Measurements from ENCODE around the gene CLPSL1. TPM values are rescaled to one million over a fixed set of nuclear protein-coding genes. Genes with fewer than 3 reads are reported as not detected.

Gene CLPSL1
- total and polyA plus RNA-seq, 2 donors (not counting 3 experiments of a cell fraction or from before 2014, with no cell fraction given) = not detected

DNA sequence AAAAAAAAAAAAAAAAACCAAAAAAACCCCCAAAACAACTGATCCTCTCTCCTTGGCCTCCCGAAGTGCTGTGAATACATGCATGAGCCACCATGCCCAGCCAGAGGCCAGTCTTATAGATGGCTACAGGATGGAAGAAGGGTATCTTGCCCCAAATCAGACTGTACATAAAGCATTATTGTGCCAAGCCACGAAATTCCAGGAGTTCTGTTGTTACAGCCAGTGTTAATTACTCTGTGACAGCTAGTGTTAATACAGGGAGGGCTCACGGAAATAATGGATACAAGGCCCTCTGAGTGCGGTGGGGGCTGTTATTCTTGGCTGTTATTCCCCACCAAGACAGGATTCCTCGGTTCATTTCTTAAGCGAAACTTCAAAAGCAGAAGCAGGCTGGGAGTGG lies 5.8 kb upstream of the CLPSL1 start:
- no peak overlapping the region for H3K27ac ChIP-seq (ENCODE audit: insufficient read depth, low read depth, low read length)
- POLR2A ChIA-PET = no interaction called here
- DNase-seq (ENCODE audit: low read depth, low spot score) (peak; percentile 18), FAIRE-seq (peak; percentile 8)
- H3K27me3 ChIP-seq (ENCODE audit: control insufficient read depth in 2 of 2, insufficient read depth in 2 of 2, low read length in 2 of 2) = peaks cover 0 to 6% of the 10 kb centered on the region in 2 experiments
- H3K9me3 ChIP-seq (replicated peaks; ENCODE audit: control insufficient read depth, insufficient read depth, low read length) = no peaks in the 10 kb centered on the region
- no peaks in the 10 kb centered on the region for H3K36me3 ChIP-seq (ENCODE audit: control insufficient read depth in 2 of 2, extremely low read depth in 1 of 2, insufficient read depth in 2 of 2, low read length in 2 of 2)
- no TSS peak for BruUV-seq (replicated peaks)
- H3K9me1 ChIP-seq (replicated peaks; ENCODE audit: control insufficient read depth, extremely low read depth, insufficient read depth, low read length) = no peaks in the 10 kb centered on the region
- H3K79me2 ChIP-seq (ENCODE audit: control insufficient read depth, insufficient read depth, low read length) = no peaks in the 10 kb centered on the region
- no peaks in the 10 kb centered on the region for H4K20me1 ChIP-seq (replicated peaks; ENCODE audit: control insufficient read depth, extremely low read depth, insufficient read depth, low read length)
- dilution Hi-C loops (cut with MboI; ENCODE audit: extremely low pct_ligation_motif_present, low sequenced_read_pairs) (no loop called here), intact Hi-C loops (cut with micrococcal nuclease) (no loop called here)
- TF ChIP-seq EZH2 (IDR thresholded peaks at IDR 0.05; ENCODE audit: borderline replicate concordance, low read depth, low read length, severe bottlenecking) (no peak), GATA2 (IDR thresholded peaks at IDR 0.05; ENCODE audit: insufficient read depth, insufficient read length, low read depth, low read length) (no peak), POLR2AphosphoS5 (IDR thresholded peaks at IDR 0.05; ENCODE audit: insufficient read depth, low read depth, low read length) (no peak), MYC (IDR thresholded peaks at IDR 0.05; ENCODE audit: low read depth, low read length) (no peak), POLR2A (IDR thresholded peaks at IDR 0.05; ENCODE audit: low read depth, low read length) (no peak), CTCF (IDR thresholded peaks at IDR 0.05; ENCODE audit: extremely low read depth in 1 of 2, insufficient read depth in 1 of 2, low read depth in 1 of 2, low read length in 2 of 2) (no peak), FOS (IDR thresholded peaks at IDR 0.05; ENCODE audit: borderline replicate concordance, insufficient read depth, low read length) (no peak), JUN (IDR thresholded peaks at IDR 0.05; ENCODE audit: borderline replicate concordance, insufficient read depth, insufficient read length, low read depth) (no peak)
- TF ChIP-seq, protein P1, sequence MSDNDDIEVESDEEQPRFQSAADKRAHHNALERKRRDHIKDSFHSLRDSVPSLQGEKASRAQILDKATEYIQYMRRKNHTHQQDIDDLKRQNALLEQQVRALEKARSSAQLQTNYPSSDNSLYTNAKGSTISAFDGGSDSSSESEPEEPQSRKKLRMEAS (IDR thresholded peaks at IDR 0.05; ENCODE audit: insufficient read depth, insufficient read length) = no peak
- CTCF ChIA-PET = no interaction called here
- peaks cover 3% of the 10 kb centered on the region for H3K4me1 ChIP-seq (ENCODE audit: control insufficient read depth, extremely low read depth, insufficient read depth, low read length)
- H2AFZ ChIP-seq (ENCODE audit: low read depth, low read length) = no peak overlapping the region
- no peak overlapping the region for H3K4me2 ChIP-seq (ENCODE audit: insufficient read depth, low read length)
- no peak overlapping the region for H3K9ac ChIP-seq (replicated peaks; ENCODE audit: extremely low read depth, insufficient read depth, low read length)
- H3K4me3 ChIP-seq (replicated peaks in 1 of 3; ENCODE audit: insufficient read depth in 1 of 3, low read depth in 1 of 3, low read length in 3 of 3) = no peak overlapping the region
